ENCODE measurements around the gene MRPL52.

MRPL52 gene

GRCh38 chr14:22870811-22871223 lies 41.1 kb downstream of the MRPL52 start:
- TF ChIP-seq, protein P1, sequence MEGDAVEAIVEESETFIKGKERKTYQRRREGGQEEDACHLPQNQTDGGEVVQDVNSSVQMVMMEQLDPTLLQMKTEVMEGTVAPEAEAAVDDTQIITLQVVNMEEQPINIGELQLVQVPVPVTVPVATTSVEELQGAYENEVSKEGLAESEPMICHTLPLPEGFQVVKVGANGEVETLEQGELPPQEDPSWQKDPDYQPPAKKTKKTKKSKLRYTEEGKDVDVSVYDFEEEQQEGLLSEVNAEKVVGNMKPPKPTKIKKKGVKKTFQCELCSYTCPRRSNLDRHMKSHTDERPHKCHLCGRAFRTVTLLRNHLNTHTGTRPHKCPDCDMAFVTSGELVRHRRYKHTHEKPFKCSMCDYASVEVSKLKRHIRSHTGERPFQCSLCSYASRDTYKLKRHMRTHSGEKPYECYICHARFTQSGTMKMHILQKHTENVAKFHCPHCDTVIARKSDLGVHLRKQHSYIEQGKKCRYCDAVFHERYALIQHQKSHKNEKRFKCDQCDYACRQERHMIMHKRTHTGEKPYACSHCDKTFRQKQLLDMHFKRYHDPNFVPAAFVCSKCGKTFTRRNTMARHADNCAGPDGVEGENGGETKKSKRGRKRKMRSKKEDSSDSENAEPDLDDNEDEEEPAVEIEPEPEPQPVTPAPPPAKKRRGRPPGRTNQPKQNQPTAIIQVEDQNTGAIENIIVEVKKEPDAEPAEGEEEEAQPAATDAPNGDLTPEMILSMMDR (conservative IDR thresholded peaks at IDR 0.05), result no peak
- peak overlapping the region; percentile 95 for H3K27ac ChIP-seq

GRCh38 chr14:22871224-22872032 lies 41.7 kb downstream of the MRPL52 start, which contains the start of gene LRP10:
Gene LRP10, plus strand, starts transcription at chr14:22871740. Its CDS starts 564 bp downstream, at chr14:22872304.
- H3K27ac ChIP-seq, result peak within 1 kb of the TSS; percentile 95
- TF ChIP-seq, protein P1 (conservative IDR thresholded peaks at IDR 0.05), result no peak

GRCh38 chr14:22872033-22872832 lies 42.5 kb downstream of the MRPL52 start:
- H3K27ac ChIP-seq, result peak overlapping the region; percentile 95
- TF ChIP-seq, protein P1 (conservative IDR thresholded peaks at IDR 0.05), result peak; percentile 96

- H3K27ac ChIP-seq, result peak overlapping the region; percentile 95
- TF ChIP-seq, protein P1 (conservative IDR thresholded peaks at IDR 0.05), result peak; percentile 71
Measured at GRCh38 chr14:22872833-22873520, 43.3 kb downstream of the MRPL52 start.

DNA sequence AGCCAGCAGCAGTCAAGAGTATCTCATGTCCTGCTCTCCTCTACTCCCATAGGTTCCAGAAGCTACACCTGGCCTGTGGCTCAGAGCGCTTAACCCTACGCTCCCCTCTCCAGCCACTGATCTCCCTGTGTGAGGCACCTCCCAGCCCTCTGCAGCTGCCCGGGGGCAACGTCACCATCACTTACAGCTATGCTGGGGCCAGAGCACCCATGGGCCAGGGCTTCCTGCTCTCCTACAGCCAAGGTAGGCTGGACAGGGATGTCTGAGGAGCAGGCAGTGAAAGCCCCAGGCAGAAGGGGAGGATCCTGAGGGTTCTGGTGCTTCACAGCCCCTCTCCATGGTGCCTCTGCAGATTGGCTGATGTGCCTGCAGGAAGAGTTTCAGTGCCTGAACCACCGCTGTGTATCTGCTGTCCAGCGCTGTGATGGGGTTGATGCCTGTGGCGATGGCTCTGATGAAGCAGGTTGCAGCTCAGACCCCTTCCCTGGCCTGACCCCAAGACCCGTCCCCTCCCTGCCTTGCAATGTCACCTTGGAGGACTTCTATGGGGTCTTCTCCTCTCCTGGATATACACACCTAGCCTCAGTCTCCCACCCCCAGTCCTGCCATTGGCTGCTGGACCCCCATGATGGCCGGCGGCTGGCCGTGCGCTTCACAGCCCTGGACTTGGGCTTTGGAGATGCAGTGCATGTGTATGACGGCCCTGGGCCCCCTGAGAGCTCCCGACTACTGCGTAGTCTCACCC lies 45.5 kb downstream of the MRPL52 start:
- no peak overlapping the region for H3K27ac ChIP-seq
- TF ChIP-seq, protein P1 (conservative IDR thresholded peaks at IDR 0.05), result no peak

GRCh38 chr14:22875748-22876319 lies 46.1 kb downstream of the MRPL52 start:
- TF ChIP-seq, protein P1 (conservative IDR thresholded peaks at IDR 0.05), result no peak
- no peak overlapping the region for H3K27ac ChIP-seq

All from VCaP (cell line).